Neural progenitor cell (in vitro differentiated cells): ENCODE results near the gene MN1. TPM values are rescaled to one million over a fixed set of nuclear protein-coding genes. Genes with fewer than 3 reads are reported as not detected.

Source experiments
- DNase-seq: peaks from one replicate; pipeline ENCODE4 v3.0.0-alpha.2; 2016; ENCODE audit warnings: low spot score
- H2AFZ ChIP-seq: fragments of 200-600 bp; sonication (generic); replicated peaks from 2 replicates; pipeline ENCODE4 v1.6.1; 2016; ENCODE audit warnings: antibody characterized with exemption
- H3F3A ChIP-seq: fragments of 200-600 bp; sonication (generic); 2 replicates; pipeline ENCODE4 v1.6.1; 2016; ENCODE audit warnings: antibody characterized with exemption, low read depth
- H3K27ac ChIP-seq: fragments of 200-600 bp; sonication (generic); 2 replicates; pipeline ENCODE4 v1.5.1; 2016; ENCODE audit warnings: mild to moderate bottlenecking
- H3K27me3 ChIP-seq: fragments of 200-600 bp; sonication (generic); 2 replicates; pipeline ENCODE4 v1.6.1; 2016; ENCODE audit warnings: mild to moderate bottlenecking, moderate library complexity
- H3K36me3 ChIP-seq: fragments of 200-600 bp; sonication (generic); 2 replicates; pipeline ENCODE4 v1.5.1; 2016
- H3K4me1 ChIP-seq: fragments of 200-600 bp; sonication (generic); 2 replicates; pipeline ENCODE4 v1.6.1; 2016; ENCODE audit warnings: mixed run types
- H3K4me2 ChIP-seq: fragments of 200-600 bp; sonication (generic); 2 replicates; pipeline ENCODE4 v1.6.1; 2016
- H3K4me3 ChIP-seq: fragments of 200-600 bp; sonication (generic); 2 replicates; pipeline ENCODE4 v1.5.1; 2016
- H3K79me2 ChIP-seq: fragments of 200-600 bp; sonication (generic); 2 replicates; pipeline ENCODE4 v1.6.1; 2016; ENCODE audit warnings: low read depth
- H3K9ac ChIP-seq: fragments of 200-600 bp; sonication (generic); 2 replicates; pipeline ENCODE4 v1.6.1; 2016
- H3K9me3 ChIP-seq: fragments of 200-600 bp; sonication (generic); 2 replicates; pipeline ENCODE4 v1.5.1; 2016; ENCODE audit warnings: low read depth
- H4K20me1 ChIP-seq: fragments of 200-600 bp; sonication (generic); 2 replicates; pipeline ENCODE4 v1.6.1; 2016; ENCODE audit warnings: low read depth
- H3K27ac Mint-ChIP-seq: 3 replicates; pipeline ENCODE4 v1.8.0; 2021; ENCODE audit warnings: mixed read lengths
- H3K27me3 Mint-ChIP-seq: 2 replicates; pipeline ENCODE4 v1.8.0; 2022; ENCODE audit warnings: low read depth, mild to moderate bottlenecking, inconsistent platforms, moderate library complexity, mixed read lengths; ENCODE audit not compliant: insufficient read depth
- H3K36me3 Mint-ChIP-seq: 3 replicates; pipeline ENCODE4 v1.8.0; 2021; ENCODE audit warnings: mixed read lengths
- H3K4me1 Mint-ChIP-seq: 3 replicates; pipeline ENCODE4 v1.8.0; 2021; ENCODE audit warnings: mixed read lengths
- H3K4me3 Mint-ChIP-seq: 3 replicates; pipeline ENCODE4 v1.8.0; 2021; ENCODE audit warnings: mild to moderate bottlenecking, moderate library complexity, mixed read lengths
- H3K9me3 Mint-ChIP-seq: 3 replicates; pipeline ENCODE4 v1.8.0; 2020; ENCODE audit warnings: mixed read lengths
- CTCF ChIP-seq: fragments of 200-600 bp; sonication (generic); IDR thresholded peaks from 2 replicates; pipeline ENCODE4 v1.5.1; 2017; ENCODE audit warnings: antibody characterized with exemption, mild to moderate bottlenecking
- EZH2 ChIP-seq: fragments of 200-600 bp; sonication (generic); IDR thresholded peaks from 2 replicates; pipeline ENCODE4 v1.6.1; 2017; ENCODE audit warnings: antibody characterized with exemption, mild to moderate bottlenecking, moderate library complexity
- EZH2phosphoT487 ChIP-seq: fragments of 200-600 bp; sonication (generic); IDR thresholded peaks from 2 replicates; pipeline ENCODE4 v1.6.1; 2017; ENCODE audit warnings: antibody characterized with exemption
- total RNA-seq: library from RNA; depleted of rRNA; stranded (reverse); fragments of >200 nt; gene quantifications from 2 replicates; pipeline ENCODE4 v1.2.3, GENCODE V29; 2015; ENCODE audit warnings: low replicate concordance

Gene MN1
- total RNA-seq, 1 donor from 2014 or later: 13.3 TPM

- H3K9me3 Mint-ChIP-seq: no peaks in the 10 kb centered on the region
- H3K9ac ChIP-seq: no peak overlapping the region
- peaks cover 68% of the 10 kb centered on the region for H3K4me1 Mint-ChIP-seq
- H3K27ac ChIP-seq: no peak overlapping the region
- H3K4me1 ChIP-seq: peaks cover 32% of the 10 kb centered on the region
- H4K20me1 ChIP-seq: peaks cover 53% of the 10 kb centered on the region
- H3K79me2 ChIP-seq: peaks cover 19% of the 10 kb centered on the region
- peaks cover 3% of the 10 kb centered on the region for H3K36me3 Mint-ChIP-seq
- no peak overlapping the region for H3K4me3 ChIP-seq
- DNase-seq: no peak
- peaks cover 39% of the 10 kb centered on the region for H3F3A ChIP-seq
- no peak overlapping the region for H3K4me3 Mint-ChIP-seq
- H3K4me2 ChIP-seq: no peak overlapping the region
- H3K9me3 ChIP-seq: no peaks in the 10 kb centered on the region
- peak overlapping the region; percentile 70 for H3K27ac Mint-ChIP-seq
- TF ChIP-seq EZH2phosphoT487: no peak
- no peak for TF ChIP-seq EZH2
- TF ChIP-seq CTCF: no peak
- H3K27me3 ChIP-seq: no peaks in the 10 kb centered on the region
- H3K36me3 ChIP-seq: no peaks in the 10 kb centered on the region
- peaks cover 14% of the 10 kb centered on the region for H3K27me3 Mint-ChIP-seq
- no peak overlapping the region for H2AFZ ChIP-seq
These were observed 49.4 kb downstream of the MN1 start for GRCh38 chr22:27752141-27752540.

GRCh38 chr22:27751277-27752070, 50.1 kb downstream of the MN1 start:
- Histone ChIP-seq H3K9ac (no peak overlapping the region), H3F3A (peaks cover 44% of the 10 kb centered on the region), H3K27me3 (no peaks in the 10 kb centered on the region), H3K36me3 (no peaks in the 10 kb centered on the region), H2AFZ (no peak overlapping the region), H3K4me1 (peaks cover 32% of the 10 kb centered on the region), H3K27ac (no peak overlapping the region), H3K4me2 (no peak overlapping the region), H3K9me3 (no peaks in the 10 kb centered on the region), H3K4me3 (no peak overlapping the region), H3K79me2 (peaks cover 19% of the 10 kb centered on the region), H4K20me1 (peaks cover 52% of the 10 kb centered on the region)
- H3K4me1 Mint-ChIP-seq: peaks cover 68% of the 10 kb centered on the region
- no peak for DNase-seq
- TF ChIP-seq EZH2phosphoT487 (no peak), EZH2 (no peak), CTCF (no peak)
- H3K4me3 Mint-ChIP-seq: no peak overlapping the region
- H3K9me3 Mint-ChIP-seq: no peaks in the 10 kb centered on the region
- H3K27me3 Mint-ChIP-seq: peaks cover 14% of the 10 kb centered on the region
- H3K36me3 Mint-ChIP-seq: peaks cover 3% of the 10 kb centered on the region
- no peak overlapping the region for H3K27ac Mint-ChIP-seq

- H3K4me3 ChIP-seq: no peak overlapping the region
- peaks cover 14% of the 10 kb centered on the region for H3K27me3 Mint-ChIP-seq
These were observed 50.8 kb downstream of the MN1 start for GRCh38 chr22:27750584-27751265.

More at GRCh38 chr22:27750584-27751265, 50.8 kb downstream of the MN1 start:
- DNase-seq: no peak
- no peak overlapping the region for H2AFZ ChIP-seq
- H3K4me2 ChIP-seq: peak overlapping the region; percentile 52
- H3K27ac ChIP-seq: peak overlapping the region; percentile 61
- H3K9me3 ChIP-seq: no peaks in the 10 kb centered on the region
- peaks cover 46% of the 10 kb centered on the region for H4K20me1 ChIP-seq
- H3K36me3 ChIP-seq: no peaks in the 10 kb centered on the region
- no peak for TF ChIP-seq EZH2
- no peak for TF ChIP-seq EZH2phosphoT487
- TF ChIP-seq CTCF: no peak
- H3K79me2 ChIP-seq: peaks cover 19% of the 10 kb centered on the region
- Mint-ChIP-seq H3K27ac (no peak overlapping the region), H3K9me3 (no peaks in the 10 kb centered on the region), H3K4me3 (no peak overlapping the region), H3K4me1 (peaks cover 68% of the 10 kb centered on the region), H3K36me3 (peaks cover 2% of the 10 kb centered on the region)
- no peaks in the 10 kb centered on the region for H3K27me3 ChIP-seq
- H3K9ac ChIP-seq: no peak overlapping the region
- peaks cover 45% of the 10 kb centered on the region for H3F3A ChIP-seq
- peaks cover 32% of the 10 kb centered on the region for H3K4me1 ChIP-seq
